SJCRH30 (cell line): ENCODE data around the gene AGPAT2. TPM values are rescaled to one million over a fixed set of nuclear protein-coding genes. Genes with fewer than 3 reads are reported as not detected.
"Not testable (repeated sequence)": the region's sequence is repeated elsewhere in the genome, so short reads cannot be mapped to it uniquely, and the experiment has no call there.

Experiments used
- DNase-seq, 2 experiments: peaks; one replicate each; pipeline ENCODE4 v3.0.0-alpha.2; 2015 to 2020
- H3K27ac ChIP-seq: fragments of 250-450 bp; sonication (Bioruptor Pico); 2 replicates; pipeline ENCODE4 v1.5.1; 2020; ENCODE audit warnings: mild to moderate bottlenecking, moderate library complexity
- H3K27me3 ChIP-seq: fragments of 250-450 bp; sonication (Bioruptor Pico); 2 replicates; pipeline ENCODE4 v1.5.1; 2020; ENCODE audit warnings: mild to moderate bottlenecking, moderate library complexity
- H3K36me3 ChIP-seq: fragments of 250-450 bp; sonication (Bioruptor Pico); 2 replicates; pipeline ENCODE4 v1.5.1; 2020; ENCODE audit warnings: mild to moderate bottlenecking, moderate library complexity
- H3K4me1 ChIP-seq: fragments of 250-450 bp; sonication (Bioruptor Pico); 2 replicates; pipeline ENCODE4 v1.5.1; 2020; ENCODE audit warnings: mild to moderate bottlenecking, moderate library complexity
- H3K4me3 ChIP-seq: fragments of 250-450 bp; sonication (Bioruptor Pico); 2 replicates; pipeline ENCODE4 v1.5.1; 2020; ENCODE audit warnings: mild to moderate bottlenecking, moderate library complexity
- H3K9me3 ChIP-seq: fragments of 250-450 bp; sonication (Bioruptor Pico); replicated peaks from 2 replicates; pipeline ENCODE4 v1.5.1; 2020; ENCODE audit warnings: mild to moderate bottlenecking, moderate library complexity
- total RNA-seq: library from RNA; depleted of rRNA; stranded (reverse); fragments of >200 nt; shearing (Covaris generic); gene quantifications from 2 replicates; pipeline ENCODE4 v1.2.3, GENCODE V29; 2014

Gene AGPAT2
- total RNA-seq, 1 experiment from 2014 or later, result 11.8 TPM

DNA sequence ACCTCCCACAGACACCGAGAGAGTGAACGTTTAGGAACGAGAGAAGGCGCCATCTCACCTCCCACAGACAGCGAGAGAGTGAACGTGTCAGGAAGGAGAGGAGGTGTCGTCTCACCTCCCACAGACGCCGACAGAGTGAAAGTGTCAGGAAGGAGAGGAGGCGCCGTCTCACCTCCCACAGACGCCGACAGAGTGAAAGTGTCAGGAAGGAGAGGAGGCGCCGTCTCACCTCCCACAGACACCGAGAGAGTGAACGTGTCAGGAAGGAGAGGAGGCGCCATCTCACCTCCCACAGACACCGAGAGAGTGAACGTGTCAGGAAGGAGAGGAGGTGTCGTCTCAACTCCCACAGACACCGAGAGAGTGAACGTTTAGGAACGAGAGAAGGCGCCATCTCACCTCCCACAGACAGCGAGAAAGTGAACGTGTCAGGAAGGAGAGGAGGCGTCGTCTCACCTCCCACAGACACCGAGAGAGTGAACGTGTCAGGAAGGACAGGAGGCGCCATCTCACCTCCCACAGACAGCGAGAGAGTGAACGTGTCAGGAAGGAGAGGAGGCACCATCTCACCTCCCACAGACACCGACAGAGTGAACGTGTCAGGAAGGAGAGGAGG, 54.7 kb downstream of the AGPAT2 start:
- Histone ChIP-seq H3K4me1 (peaks cover 21% of the 10 kb centered on the region), H3K27me3 (peaks cover 12% of the 10 kb centered on the region)
- H3K4me3 ChIP-seq, DNase-seq, H3K27ac ChIP-seq, H3K9me3 ChIP-seq, H3K36me3 ChIP-seq: not testable (repeated sequence)

DNA sequence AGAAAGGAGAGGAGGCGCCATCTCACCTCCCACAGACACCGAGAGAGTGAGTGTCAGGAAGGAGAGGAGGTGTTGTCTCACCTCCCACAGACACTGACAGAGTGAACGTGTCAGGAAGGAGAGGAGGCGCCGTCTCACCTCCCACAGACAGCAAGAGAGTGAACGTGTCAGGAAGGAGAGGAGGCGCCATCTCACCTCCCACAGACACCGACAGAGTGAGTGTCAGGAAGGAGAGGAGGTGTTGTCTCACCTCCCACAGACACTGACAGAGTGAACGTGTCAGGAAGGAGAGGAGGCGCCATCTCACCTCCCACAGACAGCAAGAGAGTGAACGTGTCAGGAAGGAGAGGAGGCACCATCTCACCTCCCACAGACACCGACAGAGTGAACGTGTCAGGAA, 55.2 kb downstream of the AGPAT2 start:
- H3K27ac ChIP-seq, DNase-seq: not testable (repeated sequence)
- peaks cover 23% of the 10 kb centered on the region for H3K4me1 ChIP-seq

DNA sequence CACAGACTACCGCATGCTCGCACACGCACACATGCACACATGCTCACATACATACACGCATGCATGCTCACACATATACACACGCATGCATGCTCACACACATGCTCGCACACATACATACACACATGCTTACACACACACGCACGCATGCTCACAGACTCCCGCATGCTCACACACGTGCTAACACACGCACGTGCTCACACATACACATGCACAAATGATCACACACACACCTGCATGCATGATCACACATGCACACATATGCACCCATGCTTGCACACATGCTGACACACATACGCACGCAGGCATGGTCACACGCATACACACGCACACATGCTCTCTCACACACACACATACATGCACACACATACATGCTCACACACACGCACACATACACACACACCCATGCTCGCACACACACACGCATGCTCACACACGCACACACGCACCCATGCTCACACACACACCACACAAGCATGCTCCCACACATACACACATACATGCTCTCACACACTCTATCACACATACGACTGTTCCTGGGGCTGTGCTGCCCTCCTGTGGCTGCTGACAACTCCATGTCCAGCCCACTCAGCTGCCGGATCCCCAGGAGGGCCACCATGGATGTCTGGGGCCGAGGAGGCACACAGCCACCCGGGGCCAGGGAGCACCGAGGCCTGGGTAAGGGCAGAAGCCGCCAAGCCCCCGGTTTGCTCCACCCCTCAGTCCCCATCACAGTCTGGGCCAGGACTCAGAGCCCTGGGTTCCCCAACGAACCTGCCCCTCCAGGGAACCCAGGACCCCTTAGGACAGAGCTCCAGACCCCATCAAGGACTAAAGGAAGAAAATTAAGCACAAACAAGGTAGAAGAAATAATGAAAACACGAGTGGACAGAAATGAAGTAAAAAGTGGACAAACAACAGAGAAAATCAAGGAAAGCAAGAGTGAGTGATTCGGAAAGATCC, 55.9 kb downstream of the AGPAT2 start:
- no peak overlapping the region for H3K4me3 ChIP-seq
- H3K36me3 ChIP-seq, result no peaks in the 10 kb centered on the region
- no peaks in the 10 kb centered on the region for H3K9me3 ChIP-seq
- H3K27ac ChIP-seq, result no peak overlapping the region
- peaks cover 15% of the 10 kb centered on the region for H3K27me3 ChIP-seq
- peak; percentile 84 to 90 for DNase-seq
- H3K4me1 ChIP-seq, result peaks cover 23% of the 10 kb centered on the region

More for the DNA sequence above, 55.2 kb downstream of the AGPAT2 start:
- not testable (repeated sequence) for H3K9me3 ChIP-seq, H3K4me3 ChIP-seq, H3K36me3 ChIP-seq
- H3K27me3 ChIP-seq, result peaks cover 17% of the 10 kb centered on the region

DNA sequence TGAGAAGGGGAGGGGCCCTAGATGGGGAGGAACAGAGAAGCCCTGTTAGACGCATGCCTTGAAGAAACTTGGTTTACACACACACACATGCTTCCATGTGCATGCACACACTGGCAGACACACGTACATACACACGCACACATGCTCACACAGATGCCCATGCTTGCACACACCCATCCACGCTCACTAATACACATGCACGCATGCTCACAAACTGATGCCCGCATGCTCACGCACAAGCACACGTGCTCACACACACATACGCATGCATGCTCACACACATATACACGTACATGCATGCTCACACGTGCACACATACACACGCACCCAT, 56.6 kb downstream of the AGPAT2 start:
- no peak overlapping the region for H3K27ac ChIP-seq
- no peak for DNase-seq
- no peaks in the 10 kb centered on the region for H3K36me3 ChIP-seq
- H3K4me3 ChIP-seq, result no peak overlapping the region
- H3K4me1 ChIP-seq, result peaks cover 24% of the 10 kb centered on the region
- peaks cover 14% of the 10 kb centered on the region for H3K27me3 ChIP-seq
- H3K9me3 ChIP-seq, result no peaks in the 10 kb centered on the region

DNA sequence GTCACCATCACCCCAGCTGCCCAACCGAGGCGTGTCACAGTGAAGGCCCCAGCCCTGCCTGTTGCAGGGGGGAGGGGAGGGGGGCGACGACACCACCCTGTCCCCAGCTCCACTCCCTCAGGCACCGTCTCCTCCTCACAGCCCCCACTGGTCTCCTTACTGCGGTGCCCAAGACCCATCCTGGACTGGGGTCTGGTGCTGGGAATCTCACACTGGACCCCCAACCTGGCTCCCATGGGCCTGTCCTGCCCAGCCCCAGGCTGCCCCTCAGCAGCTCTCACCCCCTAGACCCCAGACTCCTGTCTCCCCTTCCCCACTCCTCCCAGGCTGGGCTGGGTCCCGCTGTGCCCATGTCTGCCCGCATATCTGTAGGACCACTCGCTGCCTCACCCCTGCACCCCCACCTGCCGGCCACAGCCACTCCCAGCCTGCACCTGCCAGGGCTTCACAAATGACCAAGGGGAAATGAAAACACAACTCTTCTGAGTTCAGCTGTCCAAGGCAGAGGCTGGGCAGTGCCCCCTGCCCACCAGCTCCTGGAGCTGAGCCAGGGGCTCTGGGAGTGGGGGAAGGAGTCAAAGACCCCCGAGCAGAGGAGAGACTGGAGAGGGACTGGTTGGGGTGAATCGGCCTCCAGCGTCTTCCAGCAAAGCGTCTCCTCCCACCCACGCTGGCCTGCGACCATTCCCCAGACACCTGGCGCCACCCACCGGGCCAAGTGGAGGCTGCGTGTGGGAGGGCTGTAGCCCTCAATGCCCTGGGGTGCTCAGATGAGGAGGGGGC, 57.2 kb downstream of the AGPAT2 start:
- Histone ChIP-seq H3K27me3 (peaks cover 14% of the 10 kb centered on the region), H3K36me3 (no peaks in the 10 kb centered on the region), H3K9me3 (no peaks in the 10 kb centered on the region), H3K4me3 (no peak overlapping the region), H3K4me1 (peaks cover 24% of the 10 kb centered on the region), H3K27ac (no peak overlapping the region)
- peak; percentile 68 to 79 for DNase-seq

DNA sequence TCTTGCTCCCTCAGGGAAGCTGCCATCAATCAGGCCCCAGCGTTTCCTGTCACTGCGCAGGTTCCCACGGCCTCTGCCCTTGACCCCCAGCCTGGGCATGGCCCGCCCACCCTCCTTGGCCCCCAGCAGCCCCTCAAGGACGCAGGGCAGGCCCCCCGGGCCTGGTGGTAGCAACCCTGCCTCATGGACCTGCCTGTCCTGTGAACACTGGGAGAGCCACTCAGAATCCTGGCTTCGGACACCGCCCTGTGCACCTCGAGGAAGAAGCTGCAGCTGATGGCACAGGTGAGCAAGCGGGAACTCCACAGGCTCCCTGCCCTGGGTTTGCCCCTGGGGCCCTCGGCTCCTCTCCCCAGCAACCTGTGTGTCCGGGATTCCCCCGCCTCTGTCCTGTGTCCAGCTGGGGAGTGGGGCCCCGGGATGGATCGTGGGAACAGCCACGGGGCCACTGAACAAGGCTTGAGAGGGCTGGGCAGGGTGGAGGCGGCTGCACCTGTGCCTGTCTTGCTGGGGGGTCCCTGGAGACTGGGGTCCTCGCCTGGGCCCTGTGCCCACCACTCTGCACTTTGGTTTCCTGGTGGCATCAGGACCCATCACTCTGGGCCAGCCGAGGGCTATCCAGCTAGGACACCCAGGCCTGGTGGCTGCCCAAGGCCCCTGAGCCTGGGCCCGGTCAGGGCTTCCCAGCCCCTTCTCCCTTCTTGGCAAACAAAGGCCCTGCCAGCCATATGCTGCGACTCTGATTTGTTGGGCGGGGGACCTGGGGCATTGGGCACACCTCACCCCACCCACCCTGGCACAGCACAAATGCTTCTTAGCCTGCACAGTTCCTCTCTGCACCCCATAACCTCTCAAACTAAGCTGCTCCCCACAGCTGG, 58.0 kb downstream of the AGPAT2 start:
- no peak overlapping the region for H3K27ac ChIP-seq
- no peak for DNase-seq
- peaks cover 26% of the 10 kb centered on the region for H3K4me1 ChIP-seq
- H3K9me3 ChIP-seq, result no peaks in the 10 kb centered on the region
- H3K27me3 ChIP-seq, result peaks cover 14% of the 10 kb centered on the region
- no peaks in the 10 kb centered on the region for H3K36me3 ChIP-seq
- H3K4me3 ChIP-seq, result no peak overlapping the region

DNA sequence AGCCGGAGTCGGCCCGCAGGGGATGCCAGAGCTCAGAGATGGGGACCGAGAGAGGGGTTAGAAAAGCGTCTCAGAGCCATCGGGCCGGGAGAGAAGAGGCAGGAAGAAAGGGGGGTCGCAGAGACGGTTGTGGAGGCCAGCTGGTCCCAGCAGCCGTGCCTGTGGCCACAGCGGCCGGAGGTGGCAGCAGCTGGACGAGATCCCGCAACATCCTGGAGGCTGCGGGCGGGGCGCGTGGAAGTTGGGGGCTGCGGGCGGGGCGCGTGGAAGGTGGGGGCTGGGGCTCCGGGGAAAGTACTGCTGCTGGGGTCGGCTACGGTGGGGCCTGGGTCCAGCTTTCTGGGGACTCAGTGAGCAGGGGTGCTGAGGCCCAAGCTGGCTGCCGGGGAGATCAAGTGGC, 59.0 kb downstream of the AGPAT2 start:
- H3K4me1 ChIP-seq, result peaks cover 36% of the 10 kb centered on the region

DNA sequence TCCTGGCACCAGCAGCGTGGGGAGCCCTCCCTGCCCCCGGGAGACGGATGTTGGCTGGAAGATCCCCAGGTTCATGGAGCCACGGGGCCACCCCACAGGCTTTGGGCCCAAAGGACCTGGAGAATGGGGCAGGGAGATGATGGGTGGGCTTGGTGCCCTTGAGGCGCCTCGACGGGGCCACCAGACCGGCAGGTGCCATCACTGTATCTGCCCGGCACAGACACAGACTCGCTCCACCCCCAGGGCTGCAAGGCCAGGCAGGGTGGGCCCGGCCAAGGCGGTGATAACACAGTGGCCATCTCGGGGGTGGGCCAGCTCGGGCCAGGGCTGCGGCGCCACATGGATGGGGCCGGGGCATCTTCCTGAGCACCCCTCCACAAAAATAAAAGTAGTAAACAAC, 59.6 kb downstream of the AGPAT2 start:
- H3K27ac ChIP-seq, result no peak overlapping the region
- DNase-seq, result no peak
- peaks cover 14% of the 10 kb centered on the region for H3K27me3 ChIP-seq
- H3K9me3 ChIP-seq, result no peaks in the 10 kb centered on the region
- H3K4me3 ChIP-seq, result no peak overlapping the region
- H3K36me3 ChIP-seq, result no peaks in the 10 kb centered on the region
- H3K4me1 ChIP-seq, result peaks cover 38% of the 10 kb centered on the region

More for the DNA sequence above, 59.0 kb downstream of the AGPAT2 start:
- H3K27ac ChIP-seq, result no peak overlapping the region
- H3K4me3 ChIP-seq, result no peak overlapping the region
- H3K27me3 ChIP-seq, result peaks cover 14% of the 10 kb centered on the region
- H3K36me3 ChIP-seq, result no peaks in the 10 kb centered on the region
- peak in 1 of 2 experiments; percentile 59 for DNase-seq
- no peaks in the 10 kb centered on the region for H3K9me3 ChIP-seq

DNA sequence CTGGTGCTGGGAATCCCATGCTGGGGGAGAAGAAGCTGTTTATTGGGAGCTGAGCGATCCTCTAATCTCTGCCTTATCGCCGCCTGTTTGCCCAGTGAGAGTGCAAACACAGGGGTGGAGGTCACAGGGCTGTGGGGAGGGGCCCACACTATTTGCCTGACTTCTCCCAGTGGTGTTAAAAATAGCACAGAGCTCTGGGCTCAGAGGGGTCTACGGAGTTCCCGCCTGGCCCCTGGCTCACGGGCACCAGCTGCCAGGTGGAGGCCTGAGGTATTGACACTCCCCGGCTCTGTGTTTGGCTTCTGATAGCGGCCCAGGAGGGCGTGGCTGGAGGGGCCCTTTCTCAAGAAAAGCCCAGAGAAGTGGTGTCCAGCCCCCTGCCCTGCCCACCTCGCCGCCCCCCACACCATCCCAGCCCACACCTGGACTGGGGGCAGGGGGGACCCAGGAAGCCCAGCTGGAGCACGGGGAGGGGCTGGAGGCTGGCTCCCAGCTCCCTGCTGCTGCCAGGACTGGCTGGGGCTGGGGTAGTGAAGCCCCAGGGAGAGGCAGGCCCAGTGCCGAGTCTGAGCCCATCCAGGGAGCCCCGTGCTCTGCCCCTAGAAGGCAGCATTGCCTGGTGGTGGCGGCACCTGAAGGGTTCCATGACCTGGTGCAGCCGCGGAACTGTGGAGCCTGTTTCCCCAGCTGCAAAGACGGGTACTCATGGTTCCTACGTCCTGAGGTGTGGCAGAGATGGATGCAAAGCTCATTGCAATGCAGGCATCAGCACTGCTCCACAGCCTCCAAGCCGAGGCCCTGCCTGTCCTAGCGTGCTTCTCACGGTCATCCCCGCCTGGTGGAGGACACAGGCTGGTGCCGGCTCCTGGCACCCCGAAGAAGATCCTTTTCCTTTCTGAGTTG, 60.3 kb downstream of the AGPAT2 start:
- no peak overlapping the region for H3K4me3 ChIP-seq
- no peaks in the 10 kb centered on the region for H3K9me3 ChIP-seq
- no peaks in the 10 kb centered on the region for H3K36me3 ChIP-seq
- peaks cover 19% of the 10 kb centered on the region for H3K27me3 ChIP-seq
- peak in 1 of 2 experiments; percentile 4 for DNase-seq
- H3K27ac ChIP-seq, result no peak overlapping the region
- H3K4me1 ChIP-seq, result peaks cover 38% of the 10 kb centered on the region

DNA sequence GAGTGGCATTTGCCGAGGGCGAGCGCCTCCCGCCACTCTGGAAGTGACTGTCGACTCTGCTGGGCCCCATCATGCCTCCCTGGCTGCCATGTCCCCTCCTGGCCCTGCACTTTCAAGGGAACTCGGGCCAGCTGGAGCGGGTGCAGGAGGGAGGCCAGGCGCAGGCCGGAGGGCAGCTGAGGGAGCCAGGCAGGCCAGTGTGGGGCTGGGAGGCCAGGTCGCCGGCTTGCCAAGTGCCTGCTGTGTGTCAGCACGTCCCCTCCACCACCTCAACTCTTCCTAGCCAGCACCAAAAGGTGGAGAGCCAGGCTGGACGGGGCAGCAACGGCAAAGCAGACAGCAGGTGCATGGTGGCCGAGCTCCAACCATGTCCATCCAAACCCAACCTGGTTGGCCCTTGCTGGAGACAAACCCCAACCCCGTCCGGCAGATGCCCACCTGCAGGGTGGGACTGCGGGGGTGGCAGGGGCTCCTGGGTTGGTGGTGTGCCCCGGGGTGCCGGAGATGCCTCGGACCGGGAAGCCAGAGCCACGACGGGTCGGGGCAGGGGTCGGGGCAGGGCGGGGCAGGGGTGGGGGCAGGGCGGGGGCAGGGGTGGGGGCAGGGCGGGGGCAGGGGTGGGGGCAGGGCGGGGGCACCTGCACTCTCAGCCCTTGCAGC, 61.1 kb downstream of the AGPAT2 start:
- peaks cover 27% of the 10 kb centered on the region for H3K27me3 ChIP-seq
- no peaks in the 10 kb centered on the region for H3K36me3 ChIP-seq
- peaks cover 41% of the 10 kb centered on the region for H3K4me1 ChIP-seq
- no peak for DNase-seq
- H3K27ac ChIP-seq, result no peak overlapping the region
- no peaks in the 10 kb centered on the region for H3K9me3 ChIP-seq
- no peak overlapping the region for H3K4me3 ChIP-seq

DNA sequence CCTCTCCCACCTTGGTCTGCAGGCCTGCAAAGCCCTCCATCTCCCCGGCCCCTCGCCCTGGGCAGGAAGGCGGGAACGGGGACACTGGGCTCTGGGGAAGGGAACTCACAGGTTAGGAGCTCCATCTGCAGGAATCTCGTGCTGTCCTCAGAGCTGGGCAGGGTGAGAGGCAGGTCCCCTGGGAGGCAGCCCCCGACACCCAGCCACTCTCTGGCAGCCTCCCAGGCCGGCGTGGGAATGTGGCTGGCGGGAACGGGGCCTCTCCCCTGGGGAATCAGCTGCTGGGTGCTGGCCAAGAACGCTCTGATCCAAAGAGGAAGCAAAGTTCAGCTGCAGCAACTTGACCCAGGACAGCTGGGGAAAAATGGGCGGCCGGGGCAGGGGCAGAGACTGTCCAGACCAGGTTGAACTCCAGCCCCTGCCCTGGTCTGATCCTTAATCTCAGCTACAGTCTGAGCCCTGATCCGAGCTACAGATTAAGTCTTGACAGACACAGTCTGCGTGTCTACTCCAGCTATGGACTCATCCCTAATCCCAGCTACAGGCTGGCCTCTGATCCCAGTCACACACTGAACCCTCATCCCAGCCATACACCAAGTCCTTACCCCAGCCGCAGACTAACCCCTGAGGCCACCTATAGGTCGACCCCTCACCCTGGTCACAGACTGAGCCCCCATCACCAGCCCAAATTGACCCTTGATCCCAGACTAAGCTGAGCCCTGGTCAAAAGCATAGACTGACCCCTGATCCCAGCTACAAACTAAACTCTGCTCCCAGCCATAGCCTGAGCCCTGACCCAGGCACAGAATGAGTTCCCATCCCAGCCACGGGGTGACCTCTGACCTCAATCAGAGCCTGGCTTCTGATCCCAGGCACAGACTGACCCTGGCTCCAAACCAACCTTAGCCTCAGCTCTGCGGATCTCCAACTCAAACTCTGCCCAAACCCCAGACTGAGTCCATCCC, 61.9 kb downstream of the AGPAT2 start:
- Histone ChIP-seq H3K9me3 (no peaks in the 10 kb centered on the region), H3K4me1 (peaks cover 49% of the 10 kb centered on the region), H3K36me3 (no peaks in the 10 kb centered on the region), H3K4me3 (no peak overlapping the region), H3K27ac (no peak overlapping the region), H3K27me3 (peaks cover 35% of the 10 kb centered on the region)
- DNase-seq, result peak; percentile 77 to 83
